HG03442 (cell line): ENCODE results near the gene TBXAS1.
A peak's percentile ranks its signal among the peaks of the same experiment; 100 is the strongest.

Source experiments
- ATAC-seq: cut with Tn5 transposase; IDR thresholded peaks from one replicate; pipeline ENCODE4 v1.9.1; 2021; ENCODE audit warnings: mild to moderate bottlenecking, moderate library complexity; ENCODE audit not compliant: unreplicated experiment

TBXAS1 gene

GRCh38 chr7:139853506-139854123 lies 24.6 kb downstream of the TBXAS1 start:
- ATAC-seq = no peak

- ATAC-seq = no peak
These were observed 25.1 kb downstream of the TBXAS1 start for GRCh38 chr7:139854124-139854511.

DNA sequence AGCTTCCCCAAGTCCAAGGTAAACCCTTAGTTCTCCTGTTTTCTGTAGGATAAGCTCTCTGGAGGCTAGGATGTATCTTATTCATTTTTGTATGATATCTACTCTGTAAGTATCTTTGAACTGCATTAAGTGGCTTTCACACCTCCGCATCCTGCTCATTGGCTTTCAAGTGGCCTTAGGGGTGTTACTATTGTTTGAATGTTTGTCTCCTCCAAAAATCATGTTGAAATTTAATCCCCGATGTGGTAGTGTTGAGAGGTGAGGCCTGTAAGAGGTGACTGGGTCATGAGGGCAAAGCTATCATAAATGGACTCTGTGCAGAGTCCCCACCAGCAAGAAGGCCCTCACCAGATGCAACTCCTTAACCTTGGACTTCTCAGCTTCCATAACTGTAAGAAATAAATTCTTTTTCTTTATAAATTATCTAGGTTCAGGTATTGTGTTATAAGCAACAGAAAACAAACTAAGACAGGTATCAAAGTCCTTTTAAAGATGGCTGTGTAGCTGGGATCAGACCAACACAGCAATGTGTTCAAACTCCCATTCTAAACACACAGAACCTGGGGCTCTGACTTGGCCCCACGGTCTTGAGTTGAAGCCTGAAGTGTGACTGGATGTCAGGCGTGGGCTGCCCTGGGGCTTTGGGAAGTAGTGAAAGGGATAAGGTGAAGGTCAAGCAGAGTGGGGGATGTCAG lies 25.9 kb downstream of the TBXAS1 start:
- peak; percentile 16 for ATAC-seq

- peak; percentile 92 for ATAC-seq
These were observed 26.6 kb downstream of the TBXAS1 start for GRCh38 chr7:139855498-139856270.

- no peak for ATAC-seq
These were observed 28.7 kb downstream of the TBXAS1 start for GRCh38 chr7:139857791-139858190.

GRCh38 chr7:139860090-139860775 lies 31.2 kb downstream of the TBXAS1 start:
- ATAC-seq = no peak

DNA sequence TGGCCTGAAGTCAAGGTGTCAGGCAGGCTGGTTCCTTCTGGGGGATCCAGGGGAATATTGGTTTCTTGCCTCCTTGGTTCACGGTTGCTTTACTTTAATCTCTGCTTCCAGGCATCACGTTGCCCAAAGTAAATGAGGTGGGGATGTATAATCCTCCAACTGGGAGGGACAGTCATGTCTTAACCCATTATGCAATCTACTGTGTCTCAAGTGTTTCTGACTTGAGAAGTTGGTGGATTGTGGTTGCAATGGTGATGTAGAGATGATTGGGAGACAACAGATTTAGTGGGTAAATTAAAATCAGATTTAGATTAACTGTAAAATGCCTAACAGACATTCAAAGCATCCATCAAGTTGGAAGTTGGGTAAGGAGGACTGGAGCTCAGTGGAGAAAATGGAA lies 32.7 kb downstream of the TBXAS1 start:
- ATAC-seq = no peak

DNA sequence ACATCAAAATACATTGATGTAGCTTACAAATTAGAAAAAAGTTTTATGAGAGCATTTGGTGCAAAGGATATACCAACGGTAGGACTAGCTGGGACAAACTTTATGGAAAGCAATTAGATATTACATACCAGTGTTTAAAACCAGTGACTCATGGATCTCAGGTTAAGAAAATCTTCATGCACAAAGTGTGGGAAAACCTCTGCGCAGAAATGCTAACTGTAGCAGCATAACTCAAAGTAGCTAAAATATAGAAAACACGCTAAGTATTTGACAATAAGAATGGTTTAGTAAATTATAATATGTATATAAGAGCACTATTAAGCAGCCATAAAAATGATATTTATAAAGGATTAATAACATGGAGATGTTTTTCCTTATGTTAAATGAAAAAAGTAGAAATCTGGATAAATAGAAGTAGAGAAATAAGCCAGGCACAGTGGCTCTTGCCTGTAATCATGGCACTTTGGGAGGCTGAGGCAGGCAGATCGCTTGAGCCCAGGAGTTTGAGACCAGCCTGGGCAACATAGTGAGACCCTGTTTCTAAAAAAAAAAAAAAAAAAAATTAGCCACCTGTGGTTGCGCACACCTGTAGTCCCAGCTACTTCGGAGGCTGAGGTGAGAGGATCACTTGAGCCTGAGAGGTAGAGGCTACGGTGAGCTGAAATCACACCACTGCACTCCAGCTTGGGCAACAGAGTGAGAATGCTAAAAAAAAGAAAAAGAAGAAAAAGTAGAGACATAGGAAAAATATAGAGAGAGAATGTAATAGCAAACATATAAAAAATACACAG lies 37.2 kb downstream of the TBXAS1 start:
- ATAC-seq = no peak

DNA sequence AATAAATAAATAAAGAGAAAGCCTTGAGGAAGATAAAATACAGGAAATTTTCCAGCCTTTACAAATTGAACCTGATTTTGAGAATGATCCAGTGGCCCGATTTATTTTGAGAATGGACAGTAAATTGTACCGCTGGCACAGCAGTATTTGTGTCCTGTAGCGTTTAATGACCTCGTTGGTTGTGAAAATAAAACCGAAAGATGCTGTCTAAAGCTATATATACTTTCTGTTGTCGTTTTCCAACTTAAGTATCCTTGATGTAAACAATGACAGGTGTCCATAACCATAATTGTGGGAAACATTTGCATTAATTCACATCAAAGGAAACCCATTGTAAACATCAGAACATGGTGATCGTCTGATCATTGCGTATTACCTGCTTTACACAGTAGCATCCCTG lies 38.8 kb downstream of the TBXAS1 start:
- no peak for ATAC-seq

GRCh38 chr7:139869886-139870285 lies 40.8 kb downstream of the TBXAS1 start:
- ATAC-seq = no peak

- ATAC-seq = no peak
These were observed 41.3 kb downstream of the TBXAS1 start for GRCh38 chr7:139870380-139870779.

DNA sequence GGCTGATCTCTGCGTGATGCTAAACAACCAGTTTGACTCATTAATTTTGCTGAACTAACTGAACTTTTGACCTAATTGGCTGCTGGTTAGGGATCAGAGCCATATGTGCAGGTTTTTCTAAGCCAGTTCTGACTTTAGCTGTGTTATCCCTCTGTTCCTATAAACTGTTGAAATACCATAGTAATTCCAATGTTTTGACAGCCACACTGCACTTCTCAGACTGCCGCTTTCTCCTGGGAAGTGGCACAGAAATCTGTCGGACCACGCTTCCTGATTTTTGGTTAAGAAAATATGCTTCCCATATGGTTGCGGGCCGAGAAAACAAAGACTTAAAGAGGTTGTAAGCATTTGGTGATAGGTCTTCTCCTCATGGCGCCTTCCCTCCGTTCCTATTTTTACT lies 42.3 kb downstream of the TBXAS1 start:
- no peak for ATAC-seq

GRCh38 chr7:139871820-139872219 lies 42.8 kb downstream of the TBXAS1 start:
- ATAC-seq = no peak

DNA sequence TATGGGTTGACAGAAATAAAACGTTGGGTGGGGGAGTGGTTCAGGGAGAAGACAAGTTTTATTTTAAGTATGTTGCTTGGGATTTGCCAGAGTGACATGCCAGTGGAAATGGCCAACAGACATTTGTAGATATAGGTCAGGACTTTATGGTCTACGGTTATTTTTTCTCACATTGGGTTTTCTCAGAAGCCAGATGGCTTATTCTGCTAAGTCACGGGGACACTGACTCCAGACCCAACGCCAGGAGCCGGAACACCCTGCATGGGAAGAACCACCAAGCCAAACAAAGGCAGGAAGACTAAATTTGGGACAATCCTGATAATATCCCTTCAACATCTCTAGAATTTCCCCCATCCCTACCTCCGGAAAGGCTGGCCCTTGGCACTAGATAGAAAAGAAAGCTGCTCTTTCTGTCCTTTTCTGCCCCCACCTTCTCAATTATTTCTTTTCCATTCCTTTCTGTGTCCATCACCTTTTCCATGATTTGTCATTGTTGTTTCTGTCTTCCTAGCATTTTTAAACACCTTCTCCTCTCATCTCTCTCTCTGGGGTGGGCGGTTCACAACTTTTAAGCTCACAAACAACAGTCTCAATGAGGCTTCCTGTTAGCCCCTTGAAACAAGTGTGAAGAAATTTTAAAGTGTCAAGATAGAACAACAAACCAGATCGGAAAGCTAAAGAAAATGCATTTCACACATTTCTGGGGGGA lies 44.7 kb downstream of the TBXAS1 start:
- ATAC-seq = no peak

- ATAC-seq = no peak
These were observed 45.2 kb downstream of the TBXAS1 start for GRCh38 chr7:139874302-139874629.

DNA sequence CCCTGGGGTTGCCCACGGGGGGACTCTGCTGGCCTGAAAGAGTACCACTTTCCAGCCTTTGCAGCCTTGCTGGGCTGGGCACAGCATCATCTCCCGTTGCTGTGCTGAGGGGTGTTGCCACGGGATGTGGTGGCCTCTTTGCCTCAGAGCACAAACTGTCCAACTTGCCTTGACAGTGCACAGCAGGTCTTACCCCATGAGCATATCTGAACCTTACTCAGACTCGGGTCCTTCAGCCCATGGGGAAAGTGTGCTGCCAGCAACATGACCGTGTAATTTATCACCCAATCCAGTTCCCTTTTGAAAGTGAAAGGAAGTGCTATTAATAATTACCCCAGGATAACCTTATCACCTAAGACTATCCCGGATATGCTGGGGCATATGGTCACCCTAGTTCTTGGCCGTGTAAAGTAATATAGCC lies 46.8 kb downstream of the TBXAS1 start:
- peak; percentile 66 for ATAC-seq

- no peak for ATAC-seq
These were observed 47.7 kb downstream of the TBXAS1 start for GRCh38 chr7:139876622-139877283.

DNA sequence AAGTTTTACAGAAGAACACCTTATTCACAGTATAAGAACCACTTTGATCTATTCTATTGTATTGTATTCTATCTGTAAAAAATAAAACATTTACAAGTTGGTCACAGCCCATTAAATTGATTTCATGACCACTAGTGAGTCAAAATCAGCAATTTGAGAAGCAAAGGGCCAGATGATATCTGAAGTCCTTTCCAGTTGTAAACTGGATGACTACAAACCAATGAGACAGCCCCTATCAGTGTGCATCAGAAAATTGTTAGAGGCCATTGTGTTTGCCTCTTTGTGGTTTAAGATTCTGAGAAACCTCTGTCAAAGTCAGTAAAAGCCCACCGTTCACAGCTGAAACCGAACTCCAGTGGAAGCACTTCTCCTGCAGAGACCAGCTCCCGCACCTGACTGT lies 54.8 kb downstream of the TBXAS1 start:
- no peak for ATAC-seq

GRCh38 chr7:139884441-139884840 lies 55.4 kb downstream of the TBXAS1 start:
- no peak for ATAC-seq

DNA sequence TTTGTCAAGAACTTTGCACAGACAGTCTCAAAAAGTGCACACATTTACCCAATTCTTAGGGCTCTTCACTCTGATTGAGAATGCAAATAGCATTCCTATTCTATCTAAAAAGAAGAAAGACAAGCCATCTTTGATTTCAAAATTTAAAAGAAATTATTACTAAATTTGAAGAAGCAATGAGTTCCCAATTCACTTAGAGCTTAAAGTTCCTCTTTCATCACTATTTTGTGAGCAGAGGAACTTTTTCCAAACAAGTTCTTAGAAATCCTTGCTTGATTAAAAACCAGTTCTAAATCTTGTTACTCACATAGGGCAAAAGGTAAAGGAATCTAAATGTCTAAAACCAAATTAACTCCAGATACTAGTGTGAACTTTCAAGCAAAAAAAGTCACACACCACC lies 56.4 kb downstream of the TBXAS1 start:
- ATAC-seq = no peak
